Ishikawa (cell line): ENCODE measurements around the gene GRK1.

Experiments used
- CEBPB ChIP-seq: IDR thresholded peaks from 2 replicates; pipeline ENCODE4 v1.6.1; 2012
- CREB1 ChIP-seq: IDR thresholded peaks from 2 replicates; pipeline ENCODE4 v1.6.1; 2012; ENCODE audit warnings: low read depth
- EGR1 ChIP-seq: IDR thresholded peaks from 2 replicates; pipeline ENCODE4 v1.6.1; 2012
- EP300 ChIP-seq: IDR thresholded peaks from 2 replicates; pipeline ENCODE4 v1.6.1; 2012; ENCODE audit warnings: borderline replicate concordance
- FOXM1 ChIP-seq: IDR thresholded peaks from 2 replicates; pipeline ENCODE4 v1.6.1; 2012; ENCODE audit warnings: low read depth, borderline replicate concordance
- MAX ChIP-seq: IDR thresholded peaks from 2 replicates; pipeline ENCODE4 v1.6.1; 2012
- NFIC ChIP-seq: IDR thresholded peaks from 2 replicates; pipeline ENCODE4 v1.6.1; 2012
- RAD21 ChIP-seq: IDR thresholded peaks from 2 replicates; pipeline ENCODE4 v1.6.1; 2012; ENCODE audit warnings: low read depth
- TAF1 ChIP-seq: IDR thresholded peaks from 2 replicates; pipeline ENCODE4 v1.6.1; 2012; ENCODE audit warnings: low read depth, mild to moderate bottlenecking
- TCF12 ChIP-seq: IDR thresholded peaks from 2 replicates; pipeline ENCODE4 v1.6.1; 2012; ENCODE audit warnings: low read depth
- TEAD4 ChIP-seq: IDR thresholded peaks from 2 replicates; pipeline ENCODE4 v1.6.1; 2012
- YY1 ChIP-seq: IDR thresholded peaks from 2 replicates; pipeline ENCODE4 v1.6.1; 2012; ENCODE audit warnings: low read depth
- ZBTB7A ChIP-seq: IDR thresholded peaks from 2 replicates; pipeline ENCODE4 v1.6.1; 2012; ENCODE audit warnings: low read depth
- TF ChIP-seq, protein P1 (sequence below): IDR thresholded peaks from 2 replicates; pipeline ENCODE4 v1.6.1; 2012
- TF ChIP-seq, protein P2 (sequence below): IDR thresholded peaks from 2 replicates; pipeline ENCODE4 v1.6.1; 2012; ENCODE audit warnings: low read depth, mild to moderate bottlenecking

GRK1 gene

GRCh38 chr13:113742000-113742441, 75.0 kb downstream of the GRK1 start:
- 0 out of 2 replicates have a peak, but pooled peaks have one; percentile 37 for TF ChIP-seq TCF12
- peak; percentile 33; the same call in 1 of the 2 replicates for TF ChIP-seq RAD21
- peak; percentile 56 for TF ChIP-seq MAX
- TF ChIP-seq, protein P1, sequence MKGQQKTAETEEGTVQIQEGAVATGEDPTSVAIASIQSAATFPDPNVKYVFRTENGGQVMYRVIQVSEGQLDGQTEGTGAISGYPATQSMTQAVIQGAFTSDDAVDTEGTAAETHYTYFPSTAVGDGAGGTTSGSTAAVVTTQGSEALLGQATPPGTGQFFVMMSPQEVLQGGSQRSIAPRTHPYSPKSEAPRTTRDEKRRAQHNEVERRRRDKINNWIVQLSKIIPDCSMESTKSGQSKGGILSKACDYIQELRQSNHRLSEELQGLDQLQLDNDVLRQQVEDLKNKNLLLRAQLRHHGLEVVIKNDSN = peak; percentile 91
- no peak for TF ChIP-seq TEAD4
- no peak for TF ChIP-seq EP300
- no peak for TF ChIP-seq TAF1
- TF ChIP-seq CEBPB = peak; percentile 80
- TF ChIP-seq, protein P2, sequence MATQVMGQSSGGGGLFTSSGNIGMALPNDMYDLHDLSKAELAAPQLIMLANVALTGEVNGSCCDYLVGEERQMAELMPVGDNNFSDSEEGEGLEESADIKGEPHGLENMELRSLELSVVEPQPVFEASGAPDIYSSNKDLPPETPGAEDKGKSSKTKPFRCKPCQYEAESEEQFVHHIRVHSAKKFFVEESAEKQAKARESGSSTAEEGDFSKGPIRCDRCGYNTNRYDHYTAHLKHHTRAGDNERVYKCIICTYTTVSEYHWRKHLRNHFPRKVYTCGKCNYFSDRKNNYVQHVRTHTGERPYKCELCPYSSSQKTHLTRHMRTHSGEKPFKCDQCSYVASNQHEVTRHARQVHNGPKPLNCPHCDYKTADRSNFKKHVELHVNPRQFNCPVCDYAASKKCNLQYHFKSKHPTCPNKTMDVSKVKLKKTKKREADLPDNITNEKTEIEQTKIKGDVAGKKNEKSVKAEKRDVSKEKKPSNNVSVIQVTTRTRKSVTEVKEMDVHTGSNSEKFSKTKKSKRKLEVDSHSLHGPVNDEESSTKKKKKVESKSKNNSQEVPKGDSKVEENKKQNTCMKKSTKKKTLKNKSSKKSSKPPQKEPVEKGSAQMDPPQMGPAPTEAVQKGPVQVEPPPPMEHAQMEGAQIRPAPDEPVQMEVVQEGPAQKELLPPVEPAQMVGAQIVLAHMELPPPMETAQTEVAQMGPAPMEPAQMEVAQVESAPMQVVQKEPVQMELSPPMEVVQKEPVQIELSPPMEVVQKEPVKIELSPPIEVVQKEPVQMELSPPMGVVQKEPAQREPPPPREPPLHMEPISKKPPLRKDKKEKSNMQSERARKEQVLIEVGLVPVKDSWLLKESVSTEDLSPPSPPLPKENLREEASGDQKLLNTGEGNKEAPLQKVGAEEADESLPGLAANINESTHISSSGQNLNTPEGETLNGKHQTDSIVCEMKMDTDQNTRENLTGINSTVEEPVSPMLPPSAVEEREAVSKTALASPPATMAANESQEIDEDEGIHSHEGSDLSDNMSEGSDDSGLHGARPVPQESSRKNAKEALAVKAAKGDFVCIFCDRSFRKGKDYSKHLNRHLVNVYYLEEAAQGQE = no peak

DNA sequence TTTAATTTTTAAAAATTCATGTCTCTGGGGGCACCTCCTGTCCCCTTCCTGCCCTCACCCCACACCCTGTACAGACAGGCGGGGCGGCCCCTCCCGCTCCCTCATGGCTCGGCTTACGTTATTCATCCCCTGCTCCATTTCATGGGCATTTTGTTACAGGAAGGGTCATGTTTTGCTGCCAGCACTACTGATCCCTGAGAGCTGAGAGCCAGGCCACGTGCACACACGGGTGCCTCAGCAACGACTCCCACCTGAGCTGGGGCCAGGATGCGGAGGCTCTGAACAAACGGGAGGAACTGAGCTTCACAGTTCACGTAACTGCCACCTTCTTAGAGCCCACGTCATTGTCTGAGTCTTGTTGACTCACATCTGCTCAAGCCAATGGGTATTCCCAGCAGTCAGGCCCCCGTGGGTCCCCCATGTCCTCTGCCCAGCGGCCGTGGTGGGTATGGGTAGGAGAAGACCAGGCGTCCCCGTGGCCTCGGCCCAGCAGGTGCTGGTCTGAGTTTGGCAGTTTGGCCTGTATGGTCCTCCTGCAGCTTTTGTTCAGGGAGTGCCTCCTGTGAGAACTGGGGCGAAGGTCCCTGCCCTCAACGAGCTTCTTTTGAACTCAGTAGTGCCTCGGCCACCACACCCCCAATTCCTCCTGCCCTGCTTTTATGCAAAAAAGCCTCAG, 75.6 kb downstream of the GRK1 start:
- TF ChIP-seq, protein P1 = peak; percentile 23; the same call in 1 of the 2 replicates
- TF ChIP-seq NFIC (no peak), MAX (no peak), CEBPB (no peak), EP300 (no peak)

DNA sequence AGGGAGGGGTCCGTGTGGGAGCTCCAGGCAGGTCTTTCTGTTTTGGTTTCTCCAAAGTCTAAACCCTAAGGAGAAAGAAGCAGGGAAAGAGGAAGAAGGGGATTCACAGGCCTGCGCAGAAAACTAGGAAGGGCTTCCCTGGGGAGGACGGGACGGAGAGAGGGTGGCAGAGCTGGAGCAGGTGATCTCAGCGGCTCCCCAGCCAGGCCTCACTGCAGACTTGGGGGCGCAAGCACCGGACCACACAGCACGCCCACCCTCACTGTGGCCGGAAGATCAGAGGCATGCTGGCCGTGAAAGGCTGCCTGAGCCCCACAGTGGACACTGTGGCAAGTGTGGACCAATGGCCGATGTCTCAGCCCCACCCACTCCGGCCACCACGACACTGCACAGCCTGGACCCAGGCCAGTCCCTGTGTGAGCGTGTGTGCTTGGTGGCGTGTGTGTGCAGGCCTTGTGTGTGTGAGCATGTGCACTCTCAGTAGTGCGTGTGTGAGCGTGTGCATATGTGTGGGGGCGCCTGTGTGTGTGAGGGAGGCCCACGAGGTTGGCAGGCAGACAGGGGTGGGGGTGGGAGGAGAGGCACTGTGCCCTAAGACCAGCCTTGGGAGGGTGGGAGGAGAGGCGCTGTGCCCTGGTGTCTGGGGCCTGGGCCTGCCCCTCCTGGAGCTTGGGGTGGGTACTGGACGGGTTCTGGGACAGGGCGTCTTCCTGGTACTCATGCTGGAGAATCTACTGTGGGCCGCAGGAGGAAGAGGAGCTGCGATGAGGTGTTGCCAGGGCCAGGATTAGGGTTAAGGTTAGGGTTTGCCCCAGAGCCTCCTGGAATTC, 76.6 kb downstream of the GRK1 start:
- TF ChIP-seq EGR1 = no peak
- TF ChIP-seq, protein P2 = no peak
- no peak for TF ChIP-seq TCF12
- TF ChIP-seq CREB1 = no peak
- no peak for TF ChIP-seq TEAD4
- no peak for TF ChIP-seq TAF1
- TF ChIP-seq FOXM1 = no peak
- TF ChIP-seq MAX = no peak
- TF ChIP-seq NFIC = no peak
- no peak for TF ChIP-seq CEBPB
- no peak for TF ChIP-seq YY1
- no peak for TF ChIP-seq ZBTB7A
- TF ChIP-seq RAD21 = no peak

- TF ChIP-seq CEBPB (no peak), YY1 (no peak), ZBTB7A (no peak), NFIC (no peak), TEAD4 (no peak), CREB1 (no peak), EGR1 (no peak), TAF1 (no peak), MAX (no peak), TCF12 (no peak; the same call in 1 of the 2 replicates), RAD21 (no peak), FOXM1 (no peak), EP300 (no peak)
- TF ChIP-seq, protein P2 = no peak
- TF ChIP-seq, protein P1 = no peak
Measured at GRCh38 chr13:113744197-113745000, 77.4 kb downstream of the GRK1 start.
